Nephron progenitor cell (in vitro differentiated cells): ENCODE measurements around the gene SLC35G6.

Experiments
- DNase-seq: peaks from one replicate; pipeline ENCODE4 v3.0.0; 2021
- H3K27ac Mint-ChIP-seq: 2 replicates; pipeline ENCODE4 v1.8.0; 2021; ENCODE audit warnings: mild to moderate bottlenecking, moderate library complexity, mixed read lengths
- H3K27me3 Mint-ChIP-seq: 2 replicates; pipeline ENCODE4 v1.8.0; 2021; ENCODE audit warnings: mild to moderate bottlenecking, low read depth, mixed read lengths; ENCODE audit not compliant: poor library complexity
- H3K36me3 Mint-ChIP-seq: 2 replicates; pipeline ENCODE4 v1.8.0; 2021; ENCODE audit warnings: low read depth, mixed read lengths
- H3K4me1 Mint-ChIP-seq: 2 replicates; pipeline ENCODE4 v1.8.0; 2021; ENCODE audit warnings: mixed read lengths
- H3K4me3 Mint-ChIP-seq: 2 replicates; pipeline ENCODE4 v1.8.0; 2021; ENCODE audit warnings: mild to moderate bottlenecking, moderate library complexity, mixed read lengths
- H3K9me3 Mint-ChIP-seq: 2 replicates; pipeline ENCODE4 v1.8.0; 2021; ENCODE audit warnings: mild to moderate bottlenecking, moderate library complexity, mixed read lengths
- TF ChIP-seq, protein P1 (sequence below): fragments of 200-600 bp; sonication (generic); IDR thresholded peaks from 2 replicates; pipeline ENCODE4 v1.5.0; 2021; ENCODE audit warnings: antibody characterized with exemption

Gene SLC35G6

DNA sequence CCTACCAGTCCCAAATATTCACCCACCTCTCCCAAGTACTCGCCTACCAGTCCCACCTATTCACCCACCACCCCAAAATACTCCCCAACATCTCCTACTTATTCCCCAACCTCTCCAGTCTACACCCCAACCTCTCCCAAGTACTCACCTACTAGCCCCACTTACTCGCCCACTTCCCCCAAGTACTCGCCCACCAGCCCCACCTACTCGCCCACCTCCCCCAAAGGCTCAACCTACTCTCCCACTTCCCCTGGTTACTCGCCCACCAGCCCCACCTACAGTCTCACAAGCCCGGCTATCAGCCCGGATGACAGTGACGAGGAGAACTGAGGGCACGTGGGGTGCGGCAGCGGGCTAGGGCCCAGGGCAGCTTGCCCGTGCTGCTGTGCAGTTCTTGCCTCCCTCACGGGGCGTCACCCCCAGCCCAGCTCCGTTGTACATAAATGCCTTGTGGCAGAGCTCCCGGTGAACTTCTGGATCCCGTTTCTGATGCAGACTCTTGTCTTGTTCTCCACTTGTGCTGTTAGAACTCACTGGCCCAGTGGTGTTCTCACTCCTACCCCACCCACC lies 32.7 kb downstream of the SLC35G6 start:
- Mint-ChIP-seq H3K4me3 (no peak overlapping the region), H3K27me3 (no peaks in the 10 kb centered on the region), H3K9me3 (no peaks in the 10 kb centered on the region), H3K27ac (no peak overlapping the region), H3K4me1 (no peaks in the 10 kb centered on the region), H3K36me3 (peaks cover 36% of the 10 kb centered on the region)
- TF ChIP-seq, protein P1, sequence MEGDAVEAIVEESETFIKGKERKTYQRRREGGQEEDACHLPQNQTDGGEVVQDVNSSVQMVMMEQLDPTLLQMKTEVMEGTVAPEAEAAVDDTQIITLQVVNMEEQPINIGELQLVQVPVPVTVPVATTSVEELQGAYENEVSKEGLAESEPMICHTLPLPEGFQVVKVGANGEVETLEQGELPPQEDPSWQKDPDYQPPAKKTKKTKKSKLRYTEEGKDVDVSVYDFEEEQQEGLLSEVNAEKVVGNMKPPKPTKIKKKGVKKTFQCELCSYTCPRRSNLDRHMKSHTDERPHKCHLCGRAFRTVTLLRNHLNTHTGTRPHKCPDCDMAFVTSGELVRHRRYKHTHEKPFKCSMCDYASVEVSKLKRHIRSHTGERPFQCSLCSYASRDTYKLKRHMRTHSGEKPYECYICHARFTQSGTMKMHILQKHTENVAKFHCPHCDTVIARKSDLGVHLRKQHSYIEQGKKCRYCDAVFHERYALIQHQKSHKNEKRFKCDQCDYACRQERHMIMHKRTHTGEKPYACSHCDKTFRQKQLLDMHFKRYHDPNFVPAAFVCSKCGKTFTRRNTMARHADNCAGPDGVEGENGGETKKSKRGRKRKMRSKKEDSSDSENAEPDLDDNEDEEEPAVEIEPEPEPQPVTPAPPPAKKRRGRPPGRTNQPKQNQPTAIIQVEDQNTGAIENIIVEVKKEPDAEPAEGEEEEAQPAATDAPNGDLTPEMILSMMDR = no peak
- no peak for DNase-seq

DNA sequence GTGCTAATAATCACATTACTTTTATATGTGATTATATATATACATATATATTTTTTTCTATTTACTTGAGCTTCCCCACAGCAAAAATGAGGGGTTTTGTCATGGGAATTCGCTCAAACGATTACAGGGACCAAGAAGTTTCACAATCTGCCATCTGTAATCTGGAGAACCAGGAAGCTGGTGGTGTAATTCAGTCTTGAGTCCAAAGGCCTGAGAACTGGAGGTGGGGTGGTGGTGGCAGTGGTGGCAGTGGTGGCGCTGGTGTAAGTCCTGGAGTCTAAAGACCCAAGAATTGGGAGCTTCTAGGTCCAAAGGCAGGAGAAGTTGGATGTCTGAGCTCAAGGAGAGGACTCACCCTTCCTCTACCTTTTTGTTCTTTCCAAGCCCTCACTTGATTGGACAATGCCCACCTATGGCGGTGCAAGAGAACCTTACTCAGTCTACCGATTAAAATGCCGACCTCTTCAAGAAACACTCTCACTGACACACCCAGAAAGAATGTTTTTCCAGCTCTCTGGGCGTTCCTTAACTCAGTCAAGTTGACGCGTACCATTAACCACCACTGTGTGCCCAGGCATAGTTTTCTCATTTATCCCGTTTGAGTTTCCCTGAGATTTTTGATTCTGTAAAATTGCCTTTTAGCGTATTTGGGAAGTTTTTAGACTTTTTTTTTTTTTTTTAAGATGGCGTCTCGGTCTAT lies 34.8 kb downstream of the SLC35G6 start:
- TF ChIP-seq, protein P1 = no peak
- Mint-ChIP-seq H3K4me3 (no peak overlapping the region), H3K27me3 (peaks cover 2% of the 10 kb centered on the region), H3K4me1 (no peaks in the 10 kb centered on the region), H3K27ac (peak overlapping the region; percentile 94), H3K9me3 (no peaks in the 10 kb centered on the region), H3K36me3 (peaks cover 21% of the 10 kb centered on the region)
- no peak for DNase-seq

- H3K4me1 Mint-ChIP-seq = no peaks in the 10 kb centered on the region
- no peak overlapping the region for H3K4me3 Mint-ChIP-seq
- peak; percentile 19 for DNase-seq
- peaks cover 6% of the 10 kb centered on the region for H3K36me3 Mint-ChIP-seq
- TF ChIP-seq, protein P1 = peak; percentile 32
- no peak overlapping the region for H3K27ac Mint-ChIP-seq
- peaks cover 16% of the 10 kb centered on the region for H3K27me3 Mint-ChIP-seq
- peaks cover 34% of the 10 kb centered on the region for H3K9me3 Mint-ChIP-seq
Observed at GRCh38 chr17:7523033-7523432, 41.8 kb downstream of the SLC35G6 start.

DNA sequence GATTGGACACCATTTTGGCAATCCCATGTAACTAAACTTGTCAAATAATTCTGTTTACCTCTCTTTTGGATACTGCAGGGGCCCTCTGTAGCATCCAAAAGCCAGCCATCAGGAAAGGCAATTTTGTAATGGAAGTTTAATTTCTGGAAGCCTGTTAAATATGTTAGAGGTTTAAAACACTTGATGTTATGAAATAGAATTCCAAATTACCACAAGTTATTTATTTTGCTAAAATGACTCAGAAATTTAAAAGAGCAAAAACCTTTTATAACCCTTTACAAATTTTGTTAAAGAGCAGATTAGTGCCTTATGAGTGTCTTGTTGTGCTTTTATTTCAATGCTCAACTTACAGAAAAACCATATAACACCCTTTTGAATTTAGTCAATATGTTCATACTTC lies 47.6 kb downstream of the SLC35G6 start:
- Mint-ChIP-seq H3K4me1 (no peaks in the 10 kb centered on the region), H3K9me3 (peaks cover 50% of the 10 kb centered on the region), H3K4me3 (no peak overlapping the region), H3K36me3 (peaks cover 11% of the 10 kb centered on the region), H3K27ac (no peak overlapping the region), H3K27me3 (peaks cover 16% of the 10 kb centered on the region)
- DNase-seq = no peak
- TF ChIP-seq, protein P1 = no peak

DNA sequence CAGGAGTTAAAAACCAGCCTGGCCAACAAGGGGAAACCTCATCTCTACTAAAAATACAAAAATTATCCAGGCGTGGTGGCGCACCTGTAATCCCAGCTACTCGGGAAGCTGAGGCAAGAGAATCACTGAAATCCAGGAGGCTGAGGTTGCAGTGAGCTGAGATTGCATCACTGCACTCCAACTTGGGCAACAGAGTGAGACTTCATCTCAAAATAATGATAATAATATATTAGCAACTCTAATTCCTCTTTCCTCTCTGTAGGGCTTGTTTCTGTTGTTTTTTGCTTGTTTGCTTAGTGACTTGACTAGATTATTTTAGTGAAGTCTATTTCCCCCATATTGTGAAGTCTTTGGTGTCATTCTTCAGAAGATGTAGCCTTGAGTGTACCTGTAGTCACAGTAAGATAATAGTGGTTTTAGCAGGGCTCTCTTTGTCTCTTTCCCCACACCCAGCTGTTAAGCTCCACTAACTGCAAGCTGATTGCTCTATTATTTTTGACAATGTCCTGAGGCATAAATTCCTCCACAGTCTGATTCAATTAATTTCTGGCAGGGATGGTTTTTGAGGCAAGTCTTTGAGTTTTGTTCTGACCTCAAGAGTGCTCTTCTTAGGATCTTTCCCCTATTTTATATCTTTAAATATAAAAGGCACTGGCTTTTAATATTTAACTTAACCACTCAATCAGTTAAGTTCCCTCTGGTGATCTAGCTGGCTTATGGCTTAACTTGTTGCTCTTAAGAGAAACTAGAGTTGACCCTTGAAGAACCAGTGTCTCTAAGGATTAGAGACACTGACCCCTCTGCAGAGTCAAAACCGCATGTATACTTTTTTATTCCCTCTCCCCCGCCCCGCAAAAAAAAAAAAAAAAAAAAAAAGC lies 49.0 kb downstream of the SLC35G6 start:
- peaks cover 47% of the 10 kb centered on the region for H3K9me3 Mint-ChIP-seq
- H3K4me3 Mint-ChIP-seq = no peak overlapping the region
- no peak overlapping the region for H3K27ac Mint-ChIP-seq
- peaks cover 11% of the 10 kb centered on the region for H3K36me3 Mint-ChIP-seq
- H3K27me3 Mint-ChIP-seq = peaks cover 16% of the 10 kb centered on the region
- DNase-seq = no peak
- TF ChIP-seq, protein P1 = no peak
- no peaks in the 10 kb centered on the region for H3K4me1 Mint-ChIP-seq
